ENCODE results near the gene ABCA13.

The ABCA13 gene

GRCh38 chr7:48161407-48162125 lies 9.7 kb upstream of the ABCA13 start:
- TF ChIP-seq ZNF274 (IDR thresholded peaks at IDR 0.05; ENCODE audit: low read depth, low read length) = no peak
- no peak overlapping the region for H3K4me3 ChIP-seq (ENCODE audit: low read length)

- H3K4me3 ChIP-seq (ENCODE audit: low read length) = no peak overlapping the region
- TF ChIP-seq ZNF274 (IDR thresholded peaks at IDR 0.05; ENCODE audit: low read depth, low read length) = no peak
These were observed 6.1 kb upstream of the ABCA13 start for GRCh38 chr7:48165157-48165556.

- H3K4me3 ChIP-seq (ENCODE audit: low read length) = no peak overlapping the region
- no peak for TF ChIP-seq ZNF274 (IDR thresholded peaks at IDR 0.05; ENCODE audit: low read depth, low read length)
These were observed 3.1 kb upstream of the ABCA13 start for GRCh38 chr7:48168159-48168558.

GRCh38 chr7:48170506-48170905 lies 752 bp upstream of the ABCA13 start:
- no peak for TF ChIP-seq ZNF274 (IDR thresholded peaks at IDR 0.05; ENCODE audit: low read depth, low read length)
- no peak overlapping the region for H3K4me3 ChIP-seq (ENCODE audit: low read length)

DNA sequence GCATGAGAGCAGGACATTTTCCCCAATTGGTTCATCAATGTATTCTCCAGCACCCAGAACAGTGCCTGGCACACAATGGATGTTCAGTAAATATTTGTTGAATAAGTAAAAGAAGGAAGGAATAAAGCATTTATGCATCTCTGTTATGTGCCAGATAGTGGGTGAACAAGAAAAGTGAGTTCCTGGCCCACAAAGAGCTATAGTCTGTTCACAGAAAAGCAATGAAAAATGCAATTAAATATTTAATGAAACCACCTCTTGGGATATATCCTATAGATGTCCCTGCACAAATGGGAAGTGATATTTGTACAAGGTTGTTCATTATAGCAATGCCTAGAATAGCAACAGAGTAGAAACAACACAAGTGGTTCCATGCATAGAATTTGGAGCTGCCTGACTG lies 2.1 kb downstream of the ABCA13 start:
- no peak for TF ChIP-seq ZNF274 (IDR thresholded peaks at IDR 0.05; ENCODE audit: low read depth, low read length)
- H3K4me3 ChIP-seq (ENCODE audit: low read length) = no peak overlapping the region

DNA sequence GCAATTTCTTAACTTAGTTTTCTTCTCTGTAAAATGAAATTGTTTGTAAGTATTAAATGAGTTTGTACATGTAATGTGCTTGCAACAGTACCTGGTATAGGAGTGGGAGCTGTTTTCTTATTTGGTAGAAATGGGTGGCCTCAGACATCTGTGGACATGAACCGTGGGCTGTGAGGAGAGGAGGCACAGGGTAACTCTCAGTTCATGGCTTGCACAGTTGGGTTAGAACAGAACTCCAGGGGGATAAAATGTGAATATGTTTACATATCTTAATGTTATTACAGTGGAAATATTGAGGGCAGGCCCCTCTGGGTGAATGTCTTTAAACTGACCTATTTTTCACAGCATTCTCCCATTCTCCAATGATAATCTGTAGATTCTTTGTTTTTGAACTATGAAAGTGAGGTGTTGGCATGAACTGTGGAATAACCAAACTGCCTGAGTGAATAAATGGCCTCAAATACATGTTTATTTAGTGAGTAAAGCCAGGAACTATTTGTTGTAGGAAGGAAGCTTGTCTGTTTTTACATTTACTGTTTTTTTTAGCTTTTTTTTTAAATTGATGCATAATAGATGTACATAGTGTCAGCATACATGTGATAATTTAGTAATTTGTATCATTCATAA lies 2.6 kb downstream of the ABCA13 start:
- H3K4me3 ChIP-seq (ENCODE audit: low read length) = no peak overlapping the region
- no peak for TF ChIP-seq ZNF274 (IDR thresholded peaks at IDR 0.05; ENCODE audit: low read depth, low read length)

- no peak for TF ChIP-seq ZNF274 (IDR thresholded peaks at IDR 0.05; ENCODE audit: low read depth, low read length)
These were observed 3.8 kb downstream of the ABCA13 start for GRCh38 chr7:48175019-48175418.

GRCh38 chr7:48176356-48176893 lies 5.2 kb downstream of the ABCA13 start:
- H3K4me3 ChIP-seq (ENCODE audit: low read length) = no peak overlapping the region
- no peak for TF ChIP-seq ZNF274 (IDR thresholded peaks at IDR 0.05; ENCODE audit: low read depth, low read length)

More at GRCh38 chr7:48175019-48175418, 3.8 kb downstream of the ABCA13 start:
- H3K4me3 ChIP-seq (ENCODE audit: low read length) = no peak overlapping the region

- no peak for TF ChIP-seq ZNF274 (IDR thresholded peaks at IDR 0.05; ENCODE audit: low read depth, low read length)
- no peak overlapping the region for H3K4me3 ChIP-seq (ENCODE audit: low read length)
These were observed 6.0 kb downstream of the ABCA13 start for GRCh38 chr7:48177271-48177670.

DNA sequence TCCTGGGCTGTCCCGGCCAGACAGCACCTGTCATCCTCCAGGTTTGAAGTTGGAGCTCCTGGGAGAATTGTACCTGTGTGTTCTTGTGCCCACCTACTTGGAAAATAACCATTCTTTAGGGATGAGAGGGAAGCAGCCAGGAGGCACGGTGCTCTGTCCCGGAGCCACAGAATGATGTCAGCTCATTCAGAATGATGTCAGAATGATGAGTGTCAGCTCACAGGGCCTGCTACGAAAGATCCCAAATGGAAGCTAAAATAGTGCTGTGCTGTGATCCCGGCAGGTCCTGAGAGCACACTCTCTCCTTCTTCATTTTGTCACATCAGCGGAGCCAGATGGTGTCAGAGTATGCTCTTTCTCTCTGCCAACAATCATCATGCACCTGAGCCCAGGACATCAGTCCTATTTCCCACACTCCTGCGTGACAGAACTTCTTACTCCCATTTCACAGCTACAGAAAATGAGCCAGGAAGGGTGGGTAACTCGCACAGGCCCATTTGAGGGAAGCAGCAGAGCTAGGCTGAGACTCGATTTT lies 8.3 kb downstream of the ABCA13 start:
- no peak for TF ChIP-seq ZNF274 (IDR thresholded peaks at IDR 0.05; ENCODE audit: low read depth, low read length)

GRCh38 chr7:48180981-48181380 lies 9.7 kb downstream of the ABCA13 start:
- H3K4me3 ChIP-seq (ENCODE audit: low read length) = no peak overlapping the region
- TF ChIP-seq ZNF274 (IDR thresholded peaks at IDR 0.05; ENCODE audit: low read depth, low read length) = no peak

More for the DNA sequence above, 8.3 kb downstream of the ABCA13 start:
- H3K4me3 ChIP-seq (ENCODE audit: low read length) = no peak overlapping the region

DNA sequence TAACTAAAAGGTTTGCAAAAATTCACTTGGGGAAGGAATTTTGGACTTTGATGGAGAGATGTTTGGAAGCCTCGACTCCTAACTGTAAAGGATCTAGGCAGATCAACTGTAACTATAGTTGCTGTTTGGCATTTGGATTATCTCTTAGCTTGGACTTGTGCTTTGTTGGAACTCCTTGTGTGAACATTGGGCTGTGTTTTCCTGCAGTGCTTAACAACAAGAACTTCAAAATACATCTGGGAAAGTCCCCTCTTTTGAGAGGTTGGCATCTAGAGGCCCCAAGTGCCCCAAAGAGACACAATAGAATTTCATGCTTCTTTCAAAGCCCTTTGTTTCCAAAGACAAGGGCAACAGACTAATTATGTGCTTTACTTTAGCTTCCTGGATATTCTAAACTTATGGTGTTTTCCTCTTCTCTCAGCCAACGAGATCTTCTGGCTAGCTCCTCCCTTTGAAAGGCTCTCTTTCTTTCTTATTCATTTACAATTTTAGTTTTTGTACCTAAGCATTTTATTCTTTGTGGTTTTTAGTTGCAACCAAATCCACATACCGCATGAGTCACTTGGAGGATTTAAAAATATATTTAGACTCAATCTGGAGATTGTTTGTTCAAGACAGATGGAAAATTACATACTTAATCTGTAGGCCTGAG lies 11.6 kb downstream of the ABCA13 start:
- H3K4me3 ChIP-seq (ENCODE audit: low read length) = no peak overlapping the region
- no peak for TF ChIP-seq ZNF274 (IDR thresholded peaks at IDR 0.05; ENCODE audit: low read depth, low read length)

- no peak overlapping the region for H3K4me3 ChIP-seq (ENCODE audit: low read length)
- no peak for TF ChIP-seq ZNF274 (IDR thresholded peaks at IDR 0.05; ENCODE audit: low read depth, low read length)
These were observed 12.1 kb downstream of the ABCA13 start for GRCh38 chr7:48183370-48183743.

GRCh38 chr7:48183965-48184364 lies 12.7 kb downstream of the ABCA13 start:
- no peak for TF ChIP-seq ZNF274 (IDR thresholded peaks at IDR 0.05; ENCODE audit: low read depth, low read length)
- H3K4me3 ChIP-seq (ENCODE audit: low read length) = no peak overlapping the region
